ENCODE results near the gene ADGRV1.

Gene ADGRV1

DNA sequence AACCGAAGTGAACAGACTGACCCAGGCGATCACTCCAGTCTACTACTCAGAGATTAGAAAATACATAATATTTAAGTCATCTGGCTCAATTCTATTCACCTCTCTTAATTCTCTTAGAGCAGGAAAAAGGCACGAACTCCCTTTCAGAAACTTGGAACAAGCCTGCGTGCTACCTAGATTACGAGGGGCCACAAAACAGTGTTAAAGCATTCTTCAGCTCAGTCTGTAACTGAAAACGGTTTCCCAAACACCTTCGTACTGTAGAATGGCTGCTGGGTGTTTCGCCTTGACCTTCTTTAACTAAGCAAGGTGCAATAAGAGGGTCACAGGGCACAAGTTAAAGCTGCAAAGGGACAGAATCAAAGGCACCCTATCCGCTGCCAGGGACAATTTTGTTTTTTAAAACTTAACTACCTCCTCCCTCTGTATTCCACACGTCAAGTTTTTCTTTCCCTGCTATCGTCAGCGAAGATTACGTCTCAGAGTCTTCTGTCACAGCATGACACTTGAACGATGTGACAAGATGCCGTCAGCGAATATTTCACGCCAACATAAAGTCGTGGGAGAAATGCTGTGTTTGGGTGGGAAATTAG is 29.9 kb upstream of the ADGRV1 start:
- TF ChIP-seq, protein P1, sequence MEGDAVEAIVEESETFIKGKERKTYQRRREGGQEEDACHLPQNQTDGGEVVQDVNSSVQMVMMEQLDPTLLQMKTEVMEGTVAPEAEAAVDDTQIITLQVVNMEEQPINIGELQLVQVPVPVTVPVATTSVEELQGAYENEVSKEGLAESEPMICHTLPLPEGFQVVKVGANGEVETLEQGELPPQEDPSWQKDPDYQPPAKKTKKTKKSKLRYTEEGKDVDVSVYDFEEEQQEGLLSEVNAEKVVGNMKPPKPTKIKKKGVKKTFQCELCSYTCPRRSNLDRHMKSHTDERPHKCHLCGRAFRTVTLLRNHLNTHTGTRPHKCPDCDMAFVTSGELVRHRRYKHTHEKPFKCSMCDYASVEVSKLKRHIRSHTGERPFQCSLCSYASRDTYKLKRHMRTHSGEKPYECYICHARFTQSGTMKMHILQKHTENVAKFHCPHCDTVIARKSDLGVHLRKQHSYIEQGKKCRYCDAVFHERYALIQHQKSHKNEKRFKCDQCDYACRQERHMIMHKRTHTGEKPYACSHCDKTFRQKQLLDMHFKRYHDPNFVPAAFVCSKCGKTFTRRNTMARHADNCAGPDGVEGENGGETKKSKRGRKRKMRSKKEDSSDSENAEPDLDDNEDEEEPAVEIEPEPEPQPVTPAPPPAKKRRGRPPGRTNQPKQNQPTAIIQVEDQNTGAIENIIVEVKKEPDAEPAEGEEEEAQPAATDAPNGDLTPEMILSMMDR (IDR thresholded peaks at IDR 0.05; ENCODE audit: low read depth, low read length, missing control alignments): no peak
- no peak for DNase-seq (ENCODE audit: extremely low read depth, low read depth)
- H3K4me3 ChIP-seq (replicated peaks; ENCODE audit: low read depth, low read length): peak overlapping the region; percentile 90

GRCh38 chr5:90529194-90529938 is 29.2 kb upstream of the ADGRV1 start, which contains the start of gene LYSMD3:
Gene LYSMD3, minus strand, starts transcription at chr5:90529584. Its CDS starts 4,295 bp downstream, at chr5:90525289.
- TF ChIP-seq, protein P1 (IDR thresholded peaks at IDR 0.05; ENCODE audit: low read depth, low read length, missing control alignments): no peak
- peak within 1 kb of the TSS; percentile 90 for H3K4me3 ChIP-seq (replicated peaks; ENCODE audit: low read depth, low read length)
- peak; percentile 84 for DNase-seq (ENCODE audit: extremely low read depth, low read depth)

DNA sequence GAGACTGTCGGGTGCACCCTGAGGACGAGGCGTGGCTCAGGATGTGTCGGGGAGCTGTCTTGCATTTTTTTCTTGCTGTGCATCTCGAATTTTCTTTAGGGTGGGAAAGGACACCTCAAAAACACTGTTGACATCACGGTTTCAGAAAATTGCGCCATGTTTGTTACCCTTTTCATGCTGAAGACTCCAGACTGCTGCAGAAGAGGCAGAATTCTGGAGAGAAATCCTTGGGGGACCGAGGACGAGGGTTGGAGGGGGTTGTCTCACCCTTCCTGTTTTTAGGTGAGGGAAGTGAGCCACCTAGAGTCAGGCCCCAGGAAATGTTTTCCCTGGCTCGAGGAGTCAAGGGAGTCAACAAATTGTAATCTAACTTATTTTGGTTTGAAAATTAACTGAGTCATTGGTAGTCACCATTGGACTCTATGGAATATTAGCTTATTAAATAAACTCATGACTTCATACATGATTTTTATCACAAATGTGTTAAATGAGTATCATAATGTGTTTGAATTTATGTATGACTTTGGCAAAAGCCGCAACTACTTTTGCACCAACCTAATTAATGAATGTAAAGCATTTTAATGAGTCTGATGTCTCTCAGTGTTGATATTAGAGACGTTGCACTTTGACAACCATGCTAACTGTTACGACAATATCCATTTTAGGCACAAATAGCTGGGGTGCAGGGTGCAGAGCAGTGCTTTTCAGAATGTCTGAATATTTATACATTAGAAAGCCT is 28.5 kb upstream of the ADGRV1 start:
- peak; percentile 59 for DNase-seq (ENCODE audit: extremely low read depth, low read depth)
- TF ChIP-seq, protein P1 (IDR thresholded peaks at IDR 0.05; ENCODE audit: low read depth, low read length, missing control alignments): peak; percentile 69
- H3K4me3 ChIP-seq (replicated peaks; ENCODE audit: low read depth, low read length): peak overlapping the region; percentile 90

GRCh38 chr5:90530736-90531487 is 27.7 kb upstream of the ADGRV1 start:
- DNase-seq (ENCODE audit: extremely low read depth, low read depth): no peak
- no peak overlapping the region for H3K4me3 ChIP-seq (replicated peaks; ENCODE audit: low read depth, low read length)
- TF ChIP-seq, protein P1 (IDR thresholded peaks at IDR 0.05; ENCODE audit: low read depth, low read length, missing control alignments): no peak

DNA sequence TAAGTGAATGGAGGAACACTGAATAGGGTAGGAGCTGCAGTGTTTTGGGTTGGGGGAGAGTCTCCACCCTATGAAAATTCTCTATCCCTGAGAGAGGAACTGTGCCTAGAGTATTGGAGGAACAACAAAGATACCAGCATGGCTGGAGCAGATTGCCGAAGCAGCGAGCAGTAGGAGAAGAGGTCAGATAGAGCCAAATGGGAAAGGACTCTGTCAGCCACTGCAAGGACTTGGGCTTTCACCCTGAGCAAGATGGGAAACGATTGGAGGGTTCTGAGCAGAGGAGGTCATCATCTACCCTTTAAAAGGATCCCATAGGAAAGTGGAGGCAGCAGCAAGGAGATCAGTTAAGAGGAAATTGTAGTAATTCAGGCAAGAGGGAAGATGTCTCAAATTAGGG is 24.8 kb upstream of the ADGRV1 start:
- TF ChIP-seq, protein P1 (IDR thresholded peaks at IDR 0.05; ENCODE audit: low read depth, low read length, missing control alignments): no peak
- no peak overlapping the region for H3K4me3 ChIP-seq (replicated peaks; ENCODE audit: low read depth, low read length)
- DNase-seq (ENCODE audit: extremely low read depth, low read depth): no peak

DNA sequence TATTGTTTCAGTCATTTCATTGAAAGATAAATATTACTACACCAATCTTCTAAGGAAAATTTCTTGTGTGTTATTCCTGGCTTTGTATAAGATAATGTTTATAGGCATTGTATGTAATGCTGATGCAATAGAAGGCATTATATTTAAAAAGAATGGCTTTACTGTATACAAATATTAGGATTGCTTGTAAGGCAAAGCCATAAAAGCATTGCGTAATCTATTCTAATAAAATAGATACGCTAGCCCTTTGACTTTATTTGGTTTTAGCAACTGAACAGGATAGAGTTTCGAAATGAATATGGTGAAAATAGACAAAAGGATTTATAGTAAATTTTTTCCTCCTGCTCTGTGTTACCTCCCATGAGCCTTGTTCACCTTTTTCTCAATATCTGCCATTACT is 23.7 kb upstream of the ADGRV1 start:
- no peak for DNase-seq (ENCODE audit: extremely low read depth, low read depth)
- H3K4me3 ChIP-seq (replicated peaks; ENCODE audit: low read depth, low read length): no peak overlapping the region
- TF ChIP-seq, protein P1 (IDR thresholded peaks at IDR 0.05; ENCODE audit: low read depth, low read length, missing control alignments): no peak
